Ovary (tissue), 1 donor: ENCODE results near the gene AKR1C3.

Experiments
- EP300 ChIP-seq: sonication (generic); formaldehyde crosslinking; IDR thresholded peaks from one replicate; pipeline ENCODE4 v1.6.1; 2017; ENCODE audit warnings: antibody characterized with exemption
- POLR2A ChIP-seq: fragments of 450-650 bp; IDR thresholded peaks from one replicate; pipeline ENCODE4 v1.6.1; 2017; ENCODE audit warnings: antibody characterized with exemption, mild to moderate bottlenecking, moderate library complexity

GRCh38 chr10:5135581-5135980 lies 41.4 kb downstream of the AKR1C3 start:
- TF ChIP-seq EP300 = no peak
- no peak for TF ChIP-seq POLR2A
